K562 (cell line): ENCODE measurements around the gene UROD. TPM values are rescaled to one million over a fixed set of nuclear protein-coding genes. Genes with fewer than 3 reads are reported as not detected.

Experiments used
- ATF3 ChIP-seq, 2 experiments: fragments of 450-650 bp in 1 of 2; sonication (generic) in 1 of 2; formaldehyde crosslinking in 1 of 2; IDR thresholded peaks in 1 of 2; conservative IDR thresholded peaks in 1 of 2; 2 replicates each; pipeline versions ENCODE4 v1.6.1 to v1.8.1; 2016 to 2023; ENCODE audit warnings: mild to moderate bottlenecking in 2 of 2, moderate library complexity in 2 of 2, inconsistent platforms in 1 of 2, missing genetic modification reagents in 1 of 2
- CAMTA2 ChIP-seq: fragments of 250-450 bp; sonication (Bioruptor Pico); conservative IDR thresholded peaks from 2 replicates; pipeline ENCODE4 v1.5.1; 2022
- CHCHD3 ChIP-seq: fragments of 250-450 bp; sonication (Bioruptor Pico); IDR thresholded peaks from 2 replicates; pipeline ENCODE4 v2.1.2; 2022; ENCODE audit warnings: mild to moderate bottlenecking
- CTCF ChIP-seq, 3 experiments: IDR thresholded peaks in 2 of 3; conservative IDR thresholded peaks in 1 of 3; 2 replicates each; pipeline ENCODE4 v1.5.1; 2011 to 2012; ENCODE audit warnings: low read length in 3 of 3, mild to moderate bottlenecking in 3 of 3, control low read depth in 2 of 3, improper control_type of control experiment in 1 of 3, inconsistent platforms in 1 of 3, low read depth in 1 of 3, mixed read lengths in 1 of 3, moderate library complexity in 1 of 3; ENCODE audit not compliant: insufficient read depth in 2 of 3
- E4F1 ChIP-seq: fragments of 250-450 bp; sonication (Bioruptor Pico); IDR thresholded peaks from 2 replicates; pipeline ENCODE4 v1.5.0; 2021; ENCODE audit warnings: mild to moderate bottlenecking, borderline replicate concordance
- GTF3C2 ChIP-seq: IDR thresholded peaks from 3 replicates; pipeline ENCODE4 v1.6.1; 2011; ENCODE audit warnings: borderline replicate concordance, mild to moderate bottlenecking, moderate library complexity; ENCODE audit not compliant: insufficient read length; ENCODE audit errors: extremely low read depth
- HBP1 ChIP-seq: fragments of 450-650 bp; formaldehyde crosslinking; IDR thresholded peaks from 2 replicates; pipeline ENCODE4 v1.4.0; 2022; ENCODE audit warnings: missing genetic modification characterization
- HNRNPLL ChIP-seq: fragments of 200-400 bp; formaldehyde crosslinking; IDR thresholded peaks from 2 replicates; pipeline ENCODE4 v1.6.1; 2017; ENCODE audit warnings: low read length, low read depth, mild to moderate bottlenecking; ENCODE audit not compliant: poor library complexity, severe bottlenecking
- HOMEZ ChIP-seq: fragments of 250-450 bp; sonication (Bioruptor Pico); IDR thresholded peaks from 2 replicates; pipeline ENCODE4 v1.4.0; 2020; ENCODE audit warnings: mild to moderate bottlenecking, moderate library complexity
- JUNB ChIP-seq: fragments of 450-650 bp; formaldehyde crosslinking; conservative IDR thresholded peaks from 2 replicates; pipeline ENCODE4 v1.4.0; 2020; ENCODE audit warnings: mild to moderate bottlenecking
- SREBF1 ChIP-seq: fragments of 150-350 bp; IDR thresholded peaks from 2 replicates; pipeline ENCODE4 v1.6.1; 2014; ENCODE audit warnings: antibody characterized with exemption, low read depth, low read length, borderline replicate concordance
- SUPT5H ChIP-seq: fragments of 450-650 bp; IDR thresholded peaks from 2 replicates; pipeline ENCODE4 v1.6.1; 2016
- ZNF740 ChIP-seq, 3 experiments: fragments of 200-800 bp in 1 of 3; sonication (Bioruptor generic) in 1 of 3; sonication (generic) in 1 of 3; formaldehyde crosslinking in 1 of 3; IDR thresholded peaks; 2 replicates each; pipeline versions ENCODE4 v1.6.1 to v1.8.0; 2016 to 2022; ENCODE audit warnings: mild to moderate bottlenecking in 2 of 3, missing compliant biosample characterization in 2 of 3, missing genetic modification characterization in 2 of 3, missing genetic modification reagents in 1 of 3
- polyA plus RNA-seq, 8 experiments: library from polyadenylated mRNA; depleted of rRNA in 4 of 8; stranded (reverse) in 5 of 8; unstranded in 3 of 8; fragments of >200 nt; fragmentation: Nextera tagmentation in 2 of 8; fragmentation: Illumina TruSeq in 1 of 8; extraction: Ambion mirVana in 2 of 8; extraction: Trizol in 1 of 8; gene quantifications; 2 replicates each; pipeline versions ENCODE4 v1.2.1 to v1.2.3, GENCODE V29; 2011 to 2014; ENCODE audit warnings: inconsistent platforms in 1 of 8, missing spikeins in 1 of 8
- total RNA-seq, 7 experiments: library from RNA; depleted of rRNA in 6 of 7; stranded (reverse); fragments of >200 nt in 6 of 7; fragmentation: Illumina TruSeq in 2 of 7; extraction: Trizol in 2 of 7; gene quantifications; 2 replicates each; pipeline versions ENCODE4 v1.2.1 to v1.2.3, GENCODE V29; 2011 to 2021; ENCODE audit warnings: low replicate concordance in 1 of 7

The UROD gene
- total and polyA plus RNA-seq, 9 of the 15 experiments (the other 6 are each of a cell fraction or from before 2014, with no cell fraction given), result 533 to 2,933 (median 1,100) TPM

GRCh38 chr1:45016767-45017166 lies 4.7 kb downstream of the UROD start (continued):
- TF ChIP-seq SREBF1, result no peak
- TF ChIP-seq E4F1 (CRISPR knock-in tag), result no peak
- no peak for TF ChIP-seq GTF3C2
- 0 out of 2 replicates have a peak, but pooled peaks have one; percentile 10 for TF ChIP-seq HBP1 (CRISPR knock-in tag)
- TF ChIP-seq SUPT5H, result peak; percentile 69
- TF ChIP-seq HOMEZ (CRISPR knock-in tag), result no peak
- peak in 1 of 3 experiments; percentile 16; a peak in 1 of 6 replicates for TF ChIP-seq CTCF (IDR thresholded peaks at IDR 0.05 in 2 of 3, conservative IDR thresholded peaks at IDR 0.05 in 1 of 3; ENCODE audit: insufficient read depth in 2 of 3, low read depth in 1 of 3, low read length in 3 of 3)
- TF ChIP-seq CHCHD3 (CRISPR knock-in tag), result no peak
- no peak for TF ChIP-seq ATF3 (IDR thresholded peaks at IDR 0.05)
- no peak for TF ChIP-seq ATF3 (CRISPR knock-in tag; conservative IDR thresholded peaks at IDR 0.05)
- TF ChIP-seq ZNF740 (CRISPR knock-in tag; IDR thresholded peaks at IDR 0.05), result no peak
- TF ChIP-seq ZNF740 (tag; IDR thresholded peaks at IDR 0.05), result no peak
- TF ChIP-seq JUNB (CRISPR knock-in tag), result no peak
- TF ChIP-seq HNRNPLL, result no peak
- TF ChIP-seq CAMTA2 (CRISPR knock-in tag), result no peak
